ENCODE data around the gene DNHD1. TPM values are rescaled to one million over a fixed set of nuclear protein-coding genes. Genes with fewer than 3 reads are reported as not detected.
A peak's percentile ranks its signal among the peaks of the same experiment; 100 is the strongest.

DNHD1 gene
- total and polyA plus RNA-seq, 2 of the 13 experiments (the other 11 are each of a cell fraction or from before 2014, with no cell fraction given): 2.7 to 9.3 TPM

DNA sequence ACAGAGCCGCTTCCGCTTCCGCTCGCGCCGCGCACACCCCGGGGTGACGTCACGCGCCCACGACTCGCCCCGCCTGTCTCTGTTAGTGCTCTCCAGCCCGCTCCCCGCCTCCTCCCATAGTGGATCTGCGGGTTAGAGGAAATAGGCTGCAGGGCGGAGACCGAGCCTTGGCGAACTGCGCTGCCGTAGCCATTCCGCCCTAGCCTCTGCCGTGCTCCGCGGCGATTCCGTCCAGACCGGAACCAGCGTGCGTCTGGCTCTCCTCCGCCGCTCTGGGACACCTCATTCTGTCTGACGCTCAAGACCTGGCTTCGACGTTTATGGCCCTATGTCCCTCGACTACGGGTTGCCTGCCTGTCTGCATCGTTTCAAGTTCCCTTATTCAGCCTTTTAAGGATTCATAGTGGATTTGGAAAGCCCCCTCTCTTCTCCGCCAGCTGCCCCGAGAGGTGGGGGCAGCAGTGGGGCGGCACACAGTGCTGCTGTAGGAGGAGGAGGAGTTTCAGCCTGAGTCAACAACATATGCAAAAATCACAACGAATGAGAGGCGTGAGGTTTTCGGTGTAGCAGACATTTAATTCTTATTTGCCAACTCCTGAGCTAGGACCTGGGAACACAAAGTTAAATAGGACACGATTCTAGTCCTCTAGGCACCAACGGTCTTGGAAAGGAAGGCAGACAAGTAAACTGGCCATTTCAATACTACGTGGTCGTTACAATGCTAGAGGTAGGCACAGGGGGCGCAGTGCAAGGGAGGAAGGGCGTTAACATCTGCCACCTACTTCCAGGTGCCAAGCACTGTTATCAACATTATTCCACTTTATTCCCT, 115.3 kb downstream of the DNHD1 start, which contains the start of gene TAF10 (continued):
- TF ChIP-seq, protein P1, sequence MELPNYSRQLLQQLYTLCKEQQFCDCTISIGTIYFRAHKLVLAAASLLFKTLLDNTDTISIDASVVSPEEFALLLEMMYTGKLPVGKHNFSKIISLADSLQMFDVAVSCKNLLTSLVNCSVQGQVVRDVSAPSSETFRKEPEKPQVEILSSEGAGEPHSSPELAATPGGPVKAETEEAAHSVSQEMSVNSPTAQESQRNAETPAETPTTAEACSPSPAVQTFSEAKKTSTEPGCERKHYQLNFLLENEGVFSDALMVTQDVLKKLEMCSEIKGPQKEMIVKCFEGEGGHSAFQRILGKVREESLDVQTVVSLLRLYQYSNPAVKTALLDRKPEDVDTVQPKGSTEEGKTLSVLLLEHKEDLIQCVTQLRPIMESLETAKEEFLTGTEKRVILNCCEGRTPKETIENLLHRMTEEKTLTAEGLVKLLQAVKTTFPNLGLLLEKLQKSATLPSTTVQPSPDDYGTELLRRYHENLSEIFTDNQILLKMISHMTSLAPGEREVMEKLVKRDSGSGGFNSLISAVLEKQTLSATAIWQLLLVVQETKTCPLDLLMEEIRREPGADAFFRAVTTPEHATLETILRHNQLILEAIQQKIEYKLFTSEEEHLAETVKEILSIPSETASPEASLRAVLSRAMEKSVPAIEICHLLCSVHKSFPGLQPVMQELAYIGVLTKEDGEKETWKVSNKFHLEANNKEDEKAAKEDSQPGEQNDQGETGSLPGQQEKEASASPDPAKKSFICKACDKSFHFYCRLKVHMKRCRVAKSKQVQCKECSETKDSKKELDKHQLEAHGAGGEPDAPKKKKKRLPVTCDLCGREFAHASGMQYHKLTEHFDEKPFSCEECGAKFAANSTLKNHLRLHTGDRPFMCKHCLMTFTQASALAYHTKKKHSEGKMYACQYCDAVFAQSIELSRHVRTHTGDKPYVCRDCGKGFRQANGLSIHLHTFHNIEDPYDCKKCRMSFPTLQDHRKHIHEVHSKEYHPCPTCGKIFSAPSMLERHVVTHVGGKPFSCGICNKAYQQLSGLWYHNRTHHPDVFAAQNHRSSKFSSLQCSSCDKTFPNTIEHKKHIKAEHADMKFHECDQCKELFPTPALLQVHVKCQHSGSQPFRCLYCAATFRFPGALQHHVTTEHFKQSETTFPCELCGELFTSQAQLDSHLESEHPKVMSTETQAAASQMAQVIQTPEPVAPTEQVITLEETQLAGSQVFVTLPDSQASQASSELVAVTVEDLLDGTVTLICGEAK (IDR thresholded peaks at IDR 0.05): no peak; the same call in 1 of the 2 replicates
- TF ChIP-seq, protein P1 (CRISPR knock-in tag; IDR thresholded peaks at IDR 0.05): peak; percentile 68; the same call in 1 of the 2 replicates
- TF ChIP-seq, protein P2, sequence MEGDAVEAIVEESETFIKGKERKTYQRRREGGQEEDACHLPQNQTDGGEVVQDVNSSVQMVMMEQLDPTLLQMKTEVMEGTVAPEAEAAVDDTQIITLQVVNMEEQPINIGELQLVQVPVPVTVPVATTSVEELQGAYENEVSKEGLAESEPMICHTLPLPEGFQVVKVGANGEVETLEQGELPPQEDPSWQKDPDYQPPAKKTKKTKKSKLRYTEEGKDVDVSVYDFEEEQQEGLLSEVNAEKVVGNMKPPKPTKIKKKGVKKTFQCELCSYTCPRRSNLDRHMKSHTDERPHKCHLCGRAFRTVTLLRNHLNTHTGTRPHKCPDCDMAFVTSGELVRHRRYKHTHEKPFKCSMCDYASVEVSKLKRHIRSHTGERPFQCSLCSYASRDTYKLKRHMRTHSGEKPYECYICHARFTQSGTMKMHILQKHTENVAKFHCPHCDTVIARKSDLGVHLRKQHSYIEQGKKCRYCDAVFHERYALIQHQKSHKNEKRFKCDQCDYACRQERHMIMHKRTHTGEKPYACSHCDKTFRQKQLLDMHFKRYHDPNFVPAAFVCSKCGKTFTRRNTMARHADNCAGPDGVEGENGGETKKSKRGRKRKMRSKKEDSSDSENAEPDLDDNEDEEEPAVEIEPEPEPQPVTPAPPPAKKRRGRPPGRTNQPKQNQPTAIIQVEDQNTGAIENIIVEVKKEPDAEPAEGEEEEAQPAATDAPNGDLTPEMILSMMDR (CRISPR knock-in tag; IDR thresholded peaks at IDR 0.05): peak; percentile 70
- TF ChIP-seq, protein P3, sequence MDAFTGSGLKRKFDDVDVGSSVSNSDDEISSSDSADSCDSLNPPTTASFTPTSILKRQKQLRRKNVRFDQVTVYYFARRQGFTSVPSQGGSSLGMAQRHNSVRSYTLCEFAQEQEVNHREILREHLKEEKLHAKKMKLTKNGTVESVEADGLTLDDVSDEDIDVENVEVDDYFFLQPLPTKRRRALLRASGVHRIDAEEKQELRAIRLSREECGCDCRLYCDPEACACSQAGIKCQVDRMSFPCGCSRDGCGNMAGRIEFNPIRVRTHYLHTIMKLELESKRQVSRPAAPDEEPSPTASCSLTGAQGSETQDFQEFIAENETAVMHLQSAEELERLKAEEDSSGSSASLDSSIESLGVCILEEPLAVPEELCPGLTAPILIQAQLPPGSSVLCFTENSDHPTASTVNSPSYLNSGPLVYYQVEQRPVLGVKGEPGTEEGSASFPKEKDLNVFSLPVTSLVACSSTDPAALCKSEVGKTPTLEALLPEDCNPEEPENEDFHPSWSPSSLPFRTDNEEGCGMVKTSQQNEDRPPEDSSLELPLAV (CRISPR knock-in tag; conservative IDR thresholded peaks at IDR 0.05; ENCODE audit: low read depth): no peak
- TF ChIP-seq, protein P4, sequence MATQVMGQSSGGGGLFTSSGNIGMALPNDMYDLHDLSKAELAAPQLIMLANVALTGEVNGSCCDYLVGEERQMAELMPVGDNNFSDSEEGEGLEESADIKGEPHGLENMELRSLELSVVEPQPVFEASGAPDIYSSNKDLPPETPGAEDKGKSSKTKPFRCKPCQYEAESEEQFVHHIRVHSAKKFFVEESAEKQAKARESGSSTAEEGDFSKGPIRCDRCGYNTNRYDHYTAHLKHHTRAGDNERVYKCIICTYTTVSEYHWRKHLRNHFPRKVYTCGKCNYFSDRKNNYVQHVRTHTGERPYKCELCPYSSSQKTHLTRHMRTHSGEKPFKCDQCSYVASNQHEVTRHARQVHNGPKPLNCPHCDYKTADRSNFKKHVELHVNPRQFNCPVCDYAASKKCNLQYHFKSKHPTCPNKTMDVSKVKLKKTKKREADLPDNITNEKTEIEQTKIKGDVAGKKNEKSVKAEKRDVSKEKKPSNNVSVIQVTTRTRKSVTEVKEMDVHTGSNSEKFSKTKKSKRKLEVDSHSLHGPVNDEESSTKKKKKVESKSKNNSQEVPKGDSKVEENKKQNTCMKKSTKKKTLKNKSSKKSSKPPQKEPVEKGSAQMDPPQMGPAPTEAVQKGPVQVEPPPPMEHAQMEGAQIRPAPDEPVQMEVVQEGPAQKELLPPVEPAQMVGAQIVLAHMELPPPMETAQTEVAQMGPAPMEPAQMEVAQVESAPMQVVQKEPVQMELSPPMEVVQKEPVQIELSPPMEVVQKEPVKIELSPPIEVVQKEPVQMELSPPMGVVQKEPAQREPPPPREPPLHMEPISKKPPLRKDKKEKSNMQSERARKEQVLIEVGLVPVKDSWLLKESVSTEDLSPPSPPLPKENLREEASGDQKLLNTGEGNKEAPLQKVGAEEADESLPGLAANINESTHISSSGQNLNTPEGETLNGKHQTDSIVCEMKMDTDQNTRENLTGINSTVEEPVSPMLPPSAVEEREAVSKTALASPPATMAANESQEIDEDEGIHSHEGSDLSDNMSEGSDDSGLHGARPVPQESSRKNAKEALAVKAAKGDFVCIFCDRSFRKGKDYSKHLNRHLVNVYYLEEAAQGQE (IDR thresholded peaks at IDR 0.05; ENCODE audit: borderline replicate concordance in 1 of 2, low read depth in 1 of 2, low read length in 2 of 2): 0 out of 4 replicates have a peak, but pooled peaks of 1 of the 2 experiments have one; percentile 24
- TF ChIP-seq ATF7 (IDR thresholded peaks at IDR 0.05) (peak; percentile 89), ATF7 (CRISPR knock-in tag; IDR thresholded peaks at IDR 0.05) (peak; percentile 81; the same call in 1 of the 2 replicates), MAFF (IDR thresholded peaks at IDR 0.05; ENCODE audit: low read depth, low read length) (0 out of 2 replicates have a peak, but pooled peaks have one; percentile 0), RFX5 (IDR thresholded peaks at IDR 0.05; ENCODE audit: low read depth, low read length) (peak; percentile 69; the same call in 1 of the 2 replicates)

Measured in HepG2 (cell line).